ENCODE measurements around the gene CRK.
A peak's percentile ranks its signal among the peaks of the same experiment; 100 is the strongest.
"Not testable (repeated sequence)": the region's sequence is repeated elsewhere in the genome, so short reads cannot be mapped to it uniquely, and the experiment has no call there.

Gene CRK

DNA sequence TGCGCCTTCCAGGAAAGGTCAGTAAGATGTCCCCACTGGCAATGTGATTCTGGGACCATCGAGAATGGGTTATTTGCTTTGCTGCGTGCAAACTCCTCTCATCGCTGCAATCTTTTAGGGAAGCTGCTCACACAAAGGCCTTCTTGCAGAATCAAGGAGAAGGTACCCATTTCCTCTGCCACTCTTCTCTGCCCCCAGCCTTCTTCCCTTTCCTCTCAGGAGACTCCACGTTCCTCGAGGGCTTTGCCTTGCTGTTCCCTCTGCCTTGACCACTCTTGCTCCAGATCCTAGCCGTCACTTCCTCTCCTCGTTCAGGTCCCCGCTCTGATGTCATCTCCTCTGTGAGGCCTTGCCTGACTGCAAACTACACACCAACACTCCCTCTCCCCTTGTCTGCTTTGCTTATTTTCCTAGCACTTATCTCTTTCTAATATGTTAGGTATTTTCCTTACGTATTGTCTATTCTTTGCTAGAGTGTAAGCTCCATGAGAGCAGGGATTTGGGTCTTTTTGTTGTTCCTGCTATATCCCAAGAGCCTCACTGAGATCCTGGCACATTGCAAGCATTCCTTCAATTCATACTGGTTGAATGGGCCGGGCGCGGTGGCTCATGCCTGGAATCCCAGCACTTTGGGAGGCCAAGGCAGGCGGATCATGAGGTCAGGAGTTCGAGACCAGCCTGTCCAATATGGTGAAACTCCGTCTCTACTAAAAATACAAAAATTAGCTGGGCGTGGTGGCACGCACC, 5.3 kb upstream of the CRK start:
- TF ChIP-seq, protein P1, sequence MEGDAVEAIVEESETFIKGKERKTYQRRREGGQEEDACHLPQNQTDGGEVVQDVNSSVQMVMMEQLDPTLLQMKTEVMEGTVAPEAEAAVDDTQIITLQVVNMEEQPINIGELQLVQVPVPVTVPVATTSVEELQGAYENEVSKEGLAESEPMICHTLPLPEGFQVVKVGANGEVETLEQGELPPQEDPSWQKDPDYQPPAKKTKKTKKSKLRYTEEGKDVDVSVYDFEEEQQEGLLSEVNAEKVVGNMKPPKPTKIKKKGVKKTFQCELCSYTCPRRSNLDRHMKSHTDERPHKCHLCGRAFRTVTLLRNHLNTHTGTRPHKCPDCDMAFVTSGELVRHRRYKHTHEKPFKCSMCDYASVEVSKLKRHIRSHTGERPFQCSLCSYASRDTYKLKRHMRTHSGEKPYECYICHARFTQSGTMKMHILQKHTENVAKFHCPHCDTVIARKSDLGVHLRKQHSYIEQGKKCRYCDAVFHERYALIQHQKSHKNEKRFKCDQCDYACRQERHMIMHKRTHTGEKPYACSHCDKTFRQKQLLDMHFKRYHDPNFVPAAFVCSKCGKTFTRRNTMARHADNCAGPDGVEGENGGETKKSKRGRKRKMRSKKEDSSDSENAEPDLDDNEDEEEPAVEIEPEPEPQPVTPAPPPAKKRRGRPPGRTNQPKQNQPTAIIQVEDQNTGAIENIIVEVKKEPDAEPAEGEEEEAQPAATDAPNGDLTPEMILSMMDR (IDR thresholded peaks at IDR 0.05; ENCODE audit: low read depth, low read length) = no peak
- Histone ChIP-seq H3K4me3 (ENCODE audit: low read depth, low read length) (no peak overlapping the region), H3K4me1 (no peaks in the 10 kb centered on the region), H3K36me3 (no peaks in the 10 kb centered on the region), H3K27me3 (no peaks in the 10 kb centered on the region), H3K9me3 (no peaks in the 10 kb centered on the region)
- no peak for DNase-seq

DNA sequence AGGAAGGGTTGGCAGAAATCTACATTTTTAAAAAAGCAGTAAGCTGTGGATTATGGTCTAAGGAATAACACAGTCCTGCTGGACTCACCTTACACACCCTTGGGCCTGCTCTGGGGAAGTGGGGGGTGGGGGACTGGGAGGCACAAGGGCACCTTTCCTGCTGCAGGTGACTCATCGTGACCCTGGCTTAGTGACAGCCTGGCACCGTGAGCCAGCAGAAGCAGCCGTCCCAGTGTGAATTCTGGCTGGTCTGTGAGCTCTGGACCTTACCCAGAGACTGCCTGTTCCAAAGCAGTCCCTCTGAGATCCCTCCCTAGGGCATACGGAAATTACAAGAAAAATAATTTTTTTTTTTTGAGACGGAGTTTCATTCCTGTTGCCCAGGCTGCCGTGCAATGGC, 4.2 kb upstream of the CRK start:
- Histone ChIP-seq H3K4me3 (ENCODE audit: low read depth, low read length) (no peak overlapping the region), H3K9me3 (no peaks in the 10 kb centered on the region), H3K27me3 (no peaks in the 10 kb centered on the region), H3K36me3 (no peaks in the 10 kb centered on the region; the same call in 1 of the 2 replicates), H3K4me1 (no peaks in the 10 kb centered on the region)
- DNase-seq = no peak
- TF ChIP-seq, protein P1 (IDR thresholded peaks at IDR 0.05; ENCODE audit: low read depth, low read length) = no peak

DNA sequence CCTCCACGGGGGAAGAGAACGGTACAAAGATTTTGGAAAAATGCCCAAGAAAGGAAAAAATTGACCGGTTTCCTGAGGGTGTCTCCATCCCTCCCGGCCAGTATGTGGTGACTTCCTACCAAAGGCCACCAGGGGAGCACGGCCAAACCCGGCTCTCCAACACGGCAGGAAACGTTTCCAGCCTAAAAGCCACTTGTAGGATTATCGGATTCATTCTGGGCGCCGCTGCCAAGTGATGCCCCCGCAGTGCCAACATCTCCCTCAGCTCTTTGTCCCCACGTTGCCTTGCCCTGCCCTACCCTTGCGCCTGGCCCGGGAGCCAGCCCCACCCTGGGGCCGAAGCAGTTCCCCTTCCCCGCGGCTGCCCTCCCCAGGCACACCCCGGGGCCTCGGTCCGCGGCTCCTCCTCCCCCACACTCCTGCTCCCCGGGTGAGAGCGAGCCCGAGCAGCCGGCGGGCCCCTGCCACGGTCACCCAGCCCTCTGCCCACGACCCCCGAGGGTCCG, 688 bp downstream of the CRK start:
- peak; percentile 59 for DNase-seq
- H3K36me3 ChIP-seq = no peaks in the 10 kb centered on the region; the same call in 1 of the 2 replicates
- H3K4me1 ChIP-seq = no peaks in the 10 kb centered on the region
- no peaks in the 10 kb centered on the region for H3K27me3 ChIP-seq
- TF ChIP-seq, protein P1 (IDR thresholded peaks at IDR 0.05; ENCODE audit: low read depth, low read length) = peak; percentile 53
- no peaks in the 10 kb centered on the region for H3K9me3 ChIP-seq
- H3K4me3 ChIP-seq (ENCODE audit: low read depth, low read length) = peak overlapping the region; percentile 74

DNA sequence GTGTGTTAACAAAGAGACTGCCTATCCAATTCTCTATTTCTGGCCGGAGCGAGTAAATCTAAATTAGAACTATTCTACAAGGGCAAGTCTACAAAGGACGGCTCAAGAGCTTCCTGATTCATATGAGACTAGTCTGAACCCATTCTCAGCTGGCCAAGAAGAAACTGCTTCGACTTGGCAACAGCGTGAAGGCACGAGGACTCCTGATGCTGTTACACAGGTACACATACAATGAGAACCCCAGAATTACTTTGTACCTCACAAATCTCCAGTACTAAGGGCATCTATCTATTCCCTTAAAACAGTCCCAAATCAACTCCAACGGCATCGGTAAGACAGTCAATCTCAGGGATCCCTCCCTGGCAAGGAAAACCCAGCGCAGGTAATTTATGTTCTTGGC, 1.5 kb downstream of the CRK start:
- DNase-seq = no peak
- Histone ChIP-seq H3K27me3 (no peaks in the 10 kb centered on the region), H3K4me1 (no peaks in the 10 kb centered on the region), H3K9me3 (no peaks in the 10 kb centered on the region), H3K4me3 (ENCODE audit: low read depth, low read length) (peak overlapping the region; percentile 74), H3K36me3 (no peaks in the 10 kb centered on the region; the same call in 1 of the 2 replicates)
- TF ChIP-seq, protein P1 (IDR thresholded peaks at IDR 0.05; ENCODE audit: low read depth, low read length) = no peak

DNA sequence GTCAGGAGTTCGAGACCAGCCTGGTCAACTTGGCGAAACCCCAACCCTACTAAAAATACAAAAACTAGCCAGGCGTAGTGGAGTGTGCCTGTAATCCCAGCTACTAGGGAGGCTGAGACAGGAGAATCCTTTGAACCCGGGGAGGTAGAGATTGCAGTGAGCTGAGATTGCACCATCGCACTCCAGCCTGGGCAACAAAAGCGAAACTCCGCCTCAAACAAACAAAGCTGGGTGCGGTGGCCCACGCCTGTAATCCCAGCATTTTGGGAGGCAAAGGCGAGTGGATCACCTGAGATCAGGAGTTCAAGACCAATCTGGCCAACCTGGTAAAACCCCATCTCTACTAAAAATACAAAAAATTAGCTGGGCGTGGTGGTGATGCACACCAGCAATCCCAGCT, 2.3 kb downstream of the CRK start:
- not testable (repeated sequence) for H3K4me1 ChIP-seq; DNase-seq; H3K4me3 ChIP-seq (ENCODE audit: low read depth, low read length); H3K9me3 ChIP-seq; H3K27me3 ChIP-seq; H3K36me3 ChIP-seq

DNA sequence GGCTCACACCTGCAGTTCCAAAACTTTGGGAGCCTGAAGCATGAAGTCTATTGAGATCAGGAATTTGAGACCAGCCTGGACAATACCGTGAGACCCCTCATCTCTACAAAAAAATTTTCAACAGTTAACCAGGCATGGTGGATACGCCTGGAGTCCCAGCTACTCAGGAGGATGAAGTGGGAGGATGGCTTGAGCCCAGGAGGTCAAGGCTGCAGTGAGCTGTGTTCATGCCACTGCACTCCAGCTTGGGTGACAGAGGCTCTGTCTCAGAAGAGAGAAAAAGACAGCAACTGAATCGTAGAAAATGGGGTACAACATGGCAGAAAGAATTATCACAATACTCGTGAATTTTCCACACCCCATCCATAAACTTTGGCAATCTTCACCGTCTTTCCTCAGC, 3.2 kb downstream of the CRK start:
- Histone ChIP-seq H3K36me3 (no peaks in the 10 kb centered on the region; the same call in 1 of the 2 replicates), H3K9me3 (no peaks in the 10 kb centered on the region)
- TF ChIP-seq, protein P1 (IDR thresholded peaks at IDR 0.05; ENCODE audit: low read depth, low read length) = no peak

DNA sequence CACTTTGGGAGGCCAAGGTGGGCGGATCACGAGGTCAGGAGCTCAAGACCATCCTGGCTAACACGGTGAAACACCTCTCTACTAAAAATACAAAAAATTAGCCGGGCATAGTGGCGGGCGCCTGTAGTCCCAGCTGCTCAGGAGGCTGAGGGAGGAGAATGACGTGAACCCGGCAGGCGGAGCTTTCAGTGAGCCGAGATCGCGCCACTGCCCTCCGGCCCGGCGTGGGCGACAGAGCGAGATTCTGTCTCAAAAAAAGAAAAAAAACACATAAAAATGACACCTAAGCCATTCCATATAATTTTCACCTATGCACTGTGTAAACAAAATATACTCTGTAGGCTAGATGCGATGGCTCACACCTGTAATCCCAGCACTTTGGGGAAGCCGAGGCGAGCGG, 5.8 kb downstream of the CRK start:
- not testable (repeated sequence) for H3K27me3 ChIP-seq; H3K9me3 ChIP-seq; DNase-seq; H3K4me1 ChIP-seq; H3K4me3 ChIP-seq (ENCODE audit: low read depth, low read length); H3K36me3 ChIP-seq

More for the DNA sequence above, 3.2 kb downstream of the CRK start:
- DNase-seq = no peak
- Histone ChIP-seq H3K27me3 (no peaks in the 10 kb centered on the region), H3K4me1 (no peaks in the 10 kb centered on the region), H3K4me3 (ENCODE audit: low read depth, low read length) (no peak overlapping the region)
